Activated CD8-positive, alpha-beta memory T cell treated with anti-CD3 and anti-CD28 coated beads, Interleukin-2, amount 50 U/mL, for 4 hours (primary cell): ENCODE measurements around the gene MAN1A1.

Source experiments
- DNase-seq: peaks from one replicate; pipeline ENCODE4 v3.0.0-alpha.2; 2020

MAN1A1 gene

GRCh38 chr6:119324718-119325117 is 24.8 kb downstream of the MAN1A1 start:
- DNase-seq, result no peak

DNA sequence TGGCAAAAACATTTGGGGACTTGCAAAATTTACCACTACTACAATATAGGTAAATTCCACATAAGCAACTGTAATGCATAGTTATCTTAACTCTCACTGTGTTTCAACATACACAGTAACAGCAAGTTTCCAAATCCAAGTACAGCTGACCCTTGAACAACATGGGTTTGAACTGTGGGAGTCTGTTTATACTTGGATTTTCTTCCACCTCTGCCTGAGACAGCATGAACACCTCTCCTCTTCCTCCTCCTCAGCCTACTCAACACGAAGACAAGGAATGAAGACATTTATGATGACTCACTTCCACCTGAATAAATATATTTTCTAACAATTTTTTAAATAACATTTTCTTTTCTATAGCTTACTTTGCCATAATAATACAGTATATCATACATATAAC is 25.6 kb downstream of the MAN1A1 start:
- DNase-seq, result no peak

DNA sequence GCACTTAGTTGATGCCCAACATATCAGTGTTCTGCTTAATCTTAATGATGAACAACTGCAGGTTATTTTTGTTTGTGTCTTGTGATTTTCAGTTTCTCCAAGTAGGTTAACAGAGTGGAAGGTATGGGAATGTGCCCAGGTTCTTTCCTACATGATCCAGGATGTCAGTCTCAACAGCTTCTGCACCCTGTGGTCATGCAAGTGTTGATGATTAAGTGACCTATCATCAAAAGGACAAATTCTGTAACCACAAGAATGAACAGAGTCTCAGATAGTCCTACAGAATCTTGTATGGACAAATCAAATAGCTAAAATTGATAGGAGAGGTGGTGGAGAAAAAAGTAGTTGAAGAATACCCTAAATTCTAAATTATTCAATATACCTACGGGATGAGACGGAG is 26.1 kb downstream of the MAN1A1 start:
- no peak for DNase-seq

DNA sequence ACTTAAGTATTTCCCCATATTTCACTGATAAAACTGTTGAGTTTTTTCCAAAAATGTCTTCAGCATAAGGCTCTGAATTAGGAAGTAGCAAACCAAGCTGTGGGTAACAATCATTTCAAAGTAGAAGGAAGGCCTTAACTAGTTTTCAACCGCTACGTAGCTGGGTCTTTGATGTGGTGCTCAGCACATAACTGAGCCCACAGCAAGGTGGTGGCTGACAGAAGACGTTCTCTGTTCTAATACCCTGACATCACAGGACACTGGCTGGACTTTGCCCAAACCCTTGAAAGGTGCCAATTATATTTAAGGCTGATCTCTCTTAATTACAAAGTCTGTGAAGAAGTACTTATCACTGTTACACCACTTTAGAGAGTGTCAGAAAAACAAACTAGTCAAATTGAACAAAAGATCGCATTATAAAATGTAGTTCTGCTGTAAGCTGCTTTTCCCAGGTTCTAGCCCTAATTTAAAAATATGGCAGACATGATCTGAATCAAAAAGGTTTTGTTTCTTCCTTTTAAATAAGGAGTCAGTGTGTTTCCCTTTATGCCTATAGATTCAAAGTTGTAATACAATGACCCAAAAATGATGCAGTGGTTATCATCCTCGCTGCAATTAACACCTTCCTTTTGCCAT is 26.7 kb downstream of the MAN1A1 start:
- peak; percentile 37 for DNase-seq

- no peak for DNase-seq
Measured at GRCh38 chr6:119322034-119322433, 27.5 kb downstream of the MAN1A1 start.

DNA sequence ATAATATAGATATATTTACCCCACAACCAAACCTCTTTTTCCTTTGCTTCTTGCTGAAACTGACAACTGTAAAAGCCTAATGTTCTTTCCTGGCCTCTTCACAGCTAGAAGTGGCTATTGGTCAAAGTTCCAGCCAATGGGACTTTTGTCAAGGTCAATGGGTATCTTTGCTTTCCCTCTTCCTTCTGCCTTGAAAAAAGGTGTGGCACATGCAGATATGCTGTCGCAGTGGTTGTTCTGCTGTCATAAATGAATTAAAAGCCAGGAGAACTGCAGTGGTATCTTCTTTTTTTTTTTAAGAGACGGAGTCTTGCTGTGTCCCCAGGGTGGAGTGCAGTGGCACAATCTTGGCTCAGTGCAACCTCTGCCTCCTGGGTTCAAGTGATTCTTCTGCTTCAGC is 29.9 kb downstream of the MAN1A1 start:
- DNase-seq, result no peak

DNA sequence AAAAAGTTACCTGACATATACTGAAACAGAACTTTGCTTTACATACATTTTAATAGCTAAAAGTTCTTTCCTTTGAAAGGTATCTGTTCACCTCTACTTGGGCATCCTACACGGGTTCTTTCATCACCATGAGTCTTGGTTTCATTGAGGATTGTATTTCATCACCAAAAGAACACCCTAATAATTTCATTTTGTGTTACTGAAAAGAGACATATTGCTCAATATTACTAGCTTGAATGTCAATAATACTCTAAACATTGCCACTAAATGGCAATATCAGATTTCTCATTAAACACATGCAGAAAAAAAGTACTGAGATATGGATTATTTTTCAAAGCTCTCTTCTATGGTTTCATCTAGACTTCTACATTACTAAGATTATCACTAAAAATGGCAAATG is 30.8 kb downstream of the MAN1A1 start:
- DNase-seq, result no peak

- DNase-seq, result no peak
Measured at GRCh38 chr6:119318176-119318575, 31.4 kb downstream of the MAN1A1 start.

DNA sequence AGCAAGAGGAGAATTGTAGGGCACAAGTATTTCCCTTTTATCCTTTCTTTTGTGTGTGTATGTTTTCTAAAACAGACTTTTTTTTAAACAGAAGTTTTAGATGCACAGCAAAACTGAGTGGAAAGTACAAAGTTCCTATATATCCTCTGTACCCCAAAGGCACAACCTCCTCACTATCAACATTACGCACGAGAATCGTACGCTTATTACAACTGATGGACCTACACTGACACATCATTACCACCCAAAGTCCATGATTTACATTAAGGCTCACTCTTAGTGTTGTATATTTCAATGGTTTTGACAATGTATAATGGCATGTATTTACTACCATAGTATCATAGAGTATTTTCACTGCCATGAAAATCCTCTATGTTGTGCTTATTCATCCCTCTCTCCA is 32.6 kb downstream of the MAN1A1 start:
- no peak for DNase-seq

DNA sequence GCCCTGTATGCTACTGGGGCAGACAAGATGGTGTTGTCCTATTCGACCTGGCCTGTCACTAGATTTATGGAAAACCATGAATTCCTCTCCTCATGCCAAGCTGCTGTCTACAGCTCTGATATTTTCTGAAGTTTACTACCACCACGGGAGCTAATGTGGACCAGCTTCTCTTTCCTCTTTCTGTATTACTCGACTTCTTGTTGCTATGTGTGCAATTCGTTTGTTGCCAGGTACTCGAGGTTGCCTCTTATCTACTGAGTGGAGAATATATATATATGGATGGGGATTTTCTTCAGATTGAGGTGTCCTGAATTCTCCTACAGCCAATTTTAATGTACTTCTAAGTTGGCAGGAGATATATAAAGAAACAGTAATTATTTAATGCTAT is 34.7 kb downstream of the MAN1A1 start:
- DNase-seq, result no peak

DNA sequence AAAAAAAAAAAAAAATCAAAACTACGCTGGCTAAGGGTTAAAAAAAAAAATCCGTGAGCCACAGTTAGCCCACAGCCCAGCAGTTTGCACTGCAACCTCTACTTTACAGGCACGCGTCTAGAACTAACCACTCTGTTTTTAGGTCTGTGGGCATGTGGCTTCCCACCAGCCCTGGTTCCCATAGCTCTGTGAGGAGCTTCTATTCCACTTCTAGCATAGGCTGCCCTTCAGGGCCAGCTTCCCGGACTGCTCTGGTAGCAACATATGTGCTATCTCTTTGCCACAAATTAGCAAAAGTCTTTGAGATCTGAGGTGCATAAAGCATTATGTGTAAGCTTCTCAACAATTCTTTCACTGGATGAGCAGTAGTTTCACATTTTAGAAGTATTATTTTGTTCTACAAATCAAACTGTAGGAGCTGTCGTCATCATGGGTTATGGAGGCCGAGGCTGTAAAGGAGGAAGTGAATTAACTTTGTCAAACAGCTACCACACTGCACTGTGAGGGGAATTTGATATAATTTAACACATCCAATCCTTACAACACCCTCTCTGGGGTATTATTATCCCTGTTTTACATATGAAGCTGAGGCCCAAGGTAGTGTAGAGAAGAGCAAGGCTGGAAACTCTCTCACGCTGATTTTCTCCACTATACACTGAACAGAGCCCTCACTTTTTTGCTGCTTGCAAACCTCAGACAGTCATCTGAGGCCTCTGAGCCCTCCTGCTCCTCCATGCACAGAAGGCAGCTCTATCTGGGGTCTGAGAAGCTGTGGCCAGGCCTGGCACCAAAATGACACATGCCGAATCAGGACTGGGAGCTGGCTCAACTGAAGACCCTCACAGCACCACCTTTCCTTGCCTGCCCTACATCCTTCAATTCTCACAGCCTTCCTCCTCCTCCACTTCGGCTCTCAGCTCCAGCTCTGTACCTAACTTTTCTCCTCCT is 35.4 kb downstream of the MAN1A1 start:
- no peak for DNase-seq

DNA sequence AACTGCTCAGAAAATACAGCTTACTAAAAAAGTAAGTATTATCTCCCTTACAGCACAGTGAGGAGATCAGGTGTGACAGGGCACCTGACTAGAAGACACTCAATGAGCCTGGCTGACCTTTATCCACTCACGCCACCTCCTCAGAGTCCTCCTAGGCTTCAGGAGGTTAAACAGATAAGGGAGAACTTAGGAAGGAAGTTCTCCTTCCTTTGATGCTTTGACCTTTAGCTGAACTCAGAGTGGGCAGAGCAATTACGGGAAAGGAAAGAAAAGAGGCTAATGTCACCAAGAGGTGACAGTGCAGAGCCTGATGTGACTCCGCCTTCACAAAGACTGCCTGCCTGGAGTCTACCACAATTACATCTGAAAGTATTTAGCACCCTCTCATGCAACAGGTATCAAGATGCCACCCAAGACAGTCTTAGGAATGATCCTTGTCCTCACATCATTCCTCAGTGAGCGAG is 36.7 kb downstream of the MAN1A1 start:
- DNase-seq, result peak; percentile 19

DNA sequence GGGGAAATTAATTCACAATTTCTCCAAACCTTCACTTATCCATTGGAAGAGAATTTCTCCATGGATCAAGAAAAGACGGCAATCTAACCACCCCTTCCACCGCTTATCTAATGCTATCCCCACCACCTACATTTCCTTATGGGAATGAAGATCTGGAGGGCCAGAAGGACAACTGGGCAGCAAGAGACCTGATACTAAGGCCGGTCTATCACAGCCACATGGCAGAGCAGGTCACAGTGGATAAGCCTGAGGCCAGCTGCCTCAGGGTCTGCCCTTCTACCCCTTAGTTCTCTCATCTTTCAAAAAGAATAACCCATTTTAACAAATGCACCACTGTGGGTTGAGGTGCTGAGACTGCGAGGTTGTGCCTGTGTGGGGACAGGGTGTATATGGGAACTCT is 37.1 kb downstream of the MAN1A1 start:
- no peak for DNase-seq

DNA sequence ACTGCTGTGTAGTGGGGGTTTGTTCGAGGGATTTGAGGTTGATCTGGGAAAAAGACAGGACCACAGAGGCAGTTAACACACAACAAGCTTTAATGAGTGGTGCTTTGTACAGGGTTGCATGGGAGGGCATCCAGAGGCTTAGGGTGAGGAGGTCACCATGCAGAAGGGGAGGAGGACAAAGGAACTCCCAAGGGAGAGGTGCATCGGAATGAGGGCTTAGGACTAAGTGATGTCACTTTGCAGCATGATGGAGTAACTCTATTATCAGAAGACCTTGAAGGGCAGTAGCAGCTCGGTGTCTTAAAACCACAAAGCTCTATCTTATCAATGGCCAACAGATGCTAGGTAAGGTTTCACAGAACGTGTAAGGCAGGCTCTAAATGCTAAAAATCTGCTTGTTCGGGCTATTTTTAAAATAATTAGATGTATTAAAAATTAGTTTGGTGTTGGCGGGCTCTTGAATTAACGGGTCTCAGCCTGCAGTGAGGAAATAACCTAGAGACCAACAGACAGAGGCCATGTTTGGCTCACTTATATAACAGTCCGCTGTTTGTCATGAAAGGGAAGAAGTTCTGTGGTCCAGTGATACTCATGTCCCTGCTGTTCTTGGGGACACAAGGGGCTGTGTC is 37.9 kb downstream of the MAN1A1 start:
- DNase-seq, result no peak

DNA sequence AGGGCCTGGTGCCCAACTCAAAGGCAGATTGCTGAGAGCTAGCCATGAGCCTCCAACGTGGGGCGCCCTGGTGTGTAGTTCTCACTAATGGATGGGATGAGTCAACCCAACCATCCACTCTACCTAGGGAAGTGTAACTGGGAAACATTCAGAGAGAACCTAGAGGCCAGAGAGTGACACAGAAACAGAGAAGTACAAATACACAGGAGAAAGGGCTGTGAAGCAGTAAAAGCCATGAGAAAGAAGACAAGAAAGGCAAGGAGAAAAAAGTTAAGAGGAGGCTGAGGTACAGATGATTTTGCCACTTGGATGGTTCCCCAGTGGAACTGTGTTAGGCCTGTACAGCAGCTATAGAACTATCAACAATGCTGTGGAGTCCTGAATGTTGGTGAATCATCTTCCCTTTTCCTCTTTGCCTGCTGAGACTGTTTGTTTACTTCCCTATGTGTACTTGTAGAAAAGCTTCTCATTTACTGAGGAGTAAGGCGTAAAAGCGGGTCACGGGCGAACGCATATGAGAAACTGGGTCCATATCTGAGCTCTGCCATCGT is 39.0 kb downstream of the MAN1A1 start:
- DNase-seq, result no peak

- no peak for DNase-seq
Measured at GRCh38 chr6:119308991-119309657, 40.4 kb downstream of the MAN1A1 start.

GRCh38 chr6:119308048-119308570 is 41.5 kb downstream of the MAN1A1 start:
- DNase-seq, result no peak

DNA sequence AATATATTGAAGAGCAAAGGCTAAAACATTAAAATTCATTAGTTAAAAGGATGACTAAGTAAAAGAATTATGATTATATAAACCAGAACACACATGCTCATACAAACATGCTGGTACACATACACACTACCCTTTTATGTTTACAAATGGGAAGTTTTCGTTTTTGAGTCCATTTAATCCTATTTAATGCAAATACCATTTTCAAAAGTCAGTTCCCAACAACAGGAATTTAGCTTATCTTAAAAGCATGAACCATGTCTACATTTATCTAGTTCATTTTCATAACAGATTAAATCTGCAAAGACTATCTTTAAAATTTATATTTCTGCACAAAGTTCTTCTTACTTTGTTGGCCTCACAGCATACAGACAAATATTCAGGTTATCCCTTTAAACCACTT is 42.5 kb downstream of the MAN1A1 start:
- no peak for DNase-seq

DNA sequence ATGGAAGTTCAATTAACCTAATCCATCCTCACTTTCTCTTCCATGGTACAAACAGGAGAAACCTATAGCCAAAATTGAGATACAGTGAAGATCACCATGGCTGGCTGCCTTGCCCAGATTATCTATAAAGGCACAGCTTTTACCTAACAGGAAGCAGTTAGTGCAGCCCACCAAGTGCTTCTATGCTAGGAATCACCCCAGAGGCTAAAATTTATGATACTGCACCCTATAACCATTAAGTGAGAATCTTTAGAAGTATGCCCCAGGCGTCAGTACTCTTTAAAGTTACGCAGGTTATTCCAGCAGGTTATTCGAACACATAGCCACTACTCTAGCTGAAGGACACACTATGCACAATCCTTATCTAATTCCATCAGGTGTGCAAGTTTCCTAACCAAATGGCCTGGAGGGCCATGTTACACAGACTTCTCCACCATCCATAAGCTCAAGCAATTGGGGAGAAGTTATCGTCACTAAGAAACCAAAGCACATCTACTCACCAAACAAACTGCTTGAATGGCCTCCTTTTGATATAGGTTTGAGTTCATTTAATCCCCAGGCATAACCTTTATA is 43.1 kb downstream of the MAN1A1 start:
- DNase-seq, result no peak

- DNase-seq, result no peak
Measured at GRCh38 chr6:119303164-119303887, 46.2 kb downstream of the MAN1A1 start.

DNA sequence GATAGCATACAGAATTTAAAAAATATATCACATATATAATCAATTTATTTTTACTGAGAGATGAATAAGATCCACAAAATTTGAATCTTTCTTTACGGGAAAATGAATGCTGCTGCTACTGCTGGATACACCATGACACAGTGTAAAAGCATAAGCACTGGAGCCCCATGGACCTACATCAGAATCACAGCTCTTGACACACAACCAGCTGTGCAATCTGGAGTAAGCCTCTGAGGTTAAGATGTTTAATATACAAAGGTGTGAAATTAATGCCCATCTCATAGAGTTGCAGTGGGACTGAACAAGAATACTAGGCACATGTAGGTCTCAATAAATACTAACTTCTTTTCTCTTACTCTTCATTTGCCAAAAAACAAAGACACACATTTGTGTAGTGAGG is 48.1 kb downstream of the MAN1A1 start:
- DNase-seq, result no peak

DNA sequence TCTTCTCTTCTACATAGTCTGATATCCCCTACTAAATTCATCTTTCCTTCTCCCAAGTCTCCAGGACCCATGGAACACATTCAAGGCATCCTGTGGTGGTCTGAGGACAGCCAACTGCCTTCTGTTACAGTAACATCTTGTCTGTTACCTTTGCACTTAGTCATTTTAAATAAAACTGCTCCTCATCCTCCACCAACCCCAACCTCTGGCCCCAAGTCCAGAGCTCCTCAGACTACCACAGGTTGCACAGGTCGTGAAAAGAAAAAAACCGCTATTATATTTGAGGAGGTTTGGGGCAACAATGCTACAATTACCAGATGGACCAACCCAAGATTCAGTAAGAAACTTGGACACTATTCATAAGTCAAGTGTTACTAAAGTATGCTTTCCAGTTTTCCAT is 49.9 kb downstream of the MAN1A1 start:
- DNase-seq, result no peak
